Stimulated activated CD4-positive, alpha-beta T cell treated with anti-CD3 and anti-CD28 coated beads, Interleukin-4, amount 100 ng/mL, for 1 hour (primary cell): ENCODE results near the gene GALNT2.

Experiments
- DNase-seq: peaks from one replicate; pipeline ENCODE4 v3.0.0-alpha.2; 2020

Gene GALNT2

GRCh38 chr1:230171356-230172015 lies 104.4 kb downstream of the GALNT2 start:
- no peak for DNase-seq

GRCh38 chr1:230172016-230172537 lies 105.0 kb downstream of the GALNT2 start:
- no peak for DNase-seq

- no peak for DNase-seq
Measured at GRCh38 chr1:230173187-230173975, 106.3 kb downstream of the GALNT2 start.

- no peak for DNase-seq
Measured at GRCh38 chr1:230174041-230174440, 107.0 kb downstream of the GALNT2 start.

- no peak for DNase-seq
Measured at GRCh38 chr1:230174471-230175162, 107.6 kb downstream of the GALNT2 start.

GRCh38 chr1:230175163-230175747 lies 108.2 kb downstream of the GALNT2 start:
- DNase-seq: no peak

GRCh38 chr1:230175839-230176238 lies 108.8 kb downstream of the GALNT2 start:
- no peak for DNase-seq

- no peak for DNase-seq
Measured at GRCh38 chr1:230176326-230176725, 109.3 kb downstream of the GALNT2 start.

GRCh38 chr1:230176871-230177411 lies 109.9 kb downstream of the GALNT2 start:
- DNase-seq: no peak

- DNase-seq: no peak
Measured at GRCh38 chr1:230179249-230179648, 112.2 kb downstream of the GALNT2 start.

GRCh38 chr1:230185076-230186001 lies 118.3 kb downstream of the GALNT2 start:
- no peak for DNase-seq

- no peak for DNase-seq
Measured at GRCh38 chr1:230186003-230186863, 119.2 kb downstream of the GALNT2 start.

GRCh38 chr1:230186874-230187273 lies 119.8 kb downstream of the GALNT2 start:
- no peak for DNase-seq

- DNase-seq: no peak
Measured at GRCh38 chr1:230187290-230187689, 120.3 kb downstream of the GALNT2 start.

GRCh38 chr1:230188826-230189225 lies 121.8 kb downstream of the GALNT2 start:
- DNase-seq: no peak

GRCh38 chr1:230189341-230189740 lies 122.3 kb downstream of the GALNT2 start:
- DNase-seq: no peak

GRCh38 chr1:230189824-230190223 lies 122.8 kb downstream of the GALNT2 start:
- no peak for DNase-seq

- no peak for DNase-seq
Measured at GRCh38 chr1:230191079-230191804, 124.2 kb downstream of the GALNT2 start.

- DNase-seq: no peak
Measured at GRCh38 chr1:230191855-230192254, 124.8 kb downstream of the GALNT2 start.

GRCh38 chr1:230194525-230194924 lies 127.5 kb downstream of the GALNT2 start:
- DNase-seq: no peak
